SW 1271 (cell line): ENCODE measurements around the gene FOXG1.

Source experiments
- DNase-seq, 2 experiments: peaks; one replicate each; lab custom pipeline; 2025; lab: John Stamatoyannopoulos, UW

The FOXG1 gene

DNA sequence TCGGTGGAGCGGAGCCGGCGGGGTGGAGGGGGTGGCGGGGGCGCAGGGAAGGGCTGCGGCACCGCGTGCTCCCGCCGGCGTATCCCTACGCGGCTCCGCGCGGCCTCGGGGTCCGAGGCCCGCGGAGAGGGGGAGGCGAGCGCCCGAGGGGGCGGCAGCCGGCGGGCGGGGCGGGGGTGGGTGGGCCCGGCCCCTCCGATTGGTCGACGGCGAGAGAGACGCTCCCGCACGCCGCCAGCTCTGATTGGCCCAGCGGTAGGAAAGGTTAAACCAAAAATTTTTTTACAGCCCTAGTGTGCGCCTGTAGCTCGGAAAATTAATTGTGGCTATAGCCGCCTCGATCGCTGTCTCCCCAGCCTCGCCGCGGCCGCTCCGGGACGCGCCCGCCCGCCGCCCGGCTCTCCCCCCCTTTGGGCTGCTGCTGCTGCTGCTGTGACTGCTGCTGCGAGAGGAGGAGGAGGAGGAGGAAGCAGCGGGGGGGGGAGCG is at the start of gene FOXG1:
Gene FOXG1 (plus strand): TSS at position 319 of the 487 bp plus-strand sequence. CDS start 493 bp downstream, outside the sequence.
- DNase-seq, result no peak

DNA sequence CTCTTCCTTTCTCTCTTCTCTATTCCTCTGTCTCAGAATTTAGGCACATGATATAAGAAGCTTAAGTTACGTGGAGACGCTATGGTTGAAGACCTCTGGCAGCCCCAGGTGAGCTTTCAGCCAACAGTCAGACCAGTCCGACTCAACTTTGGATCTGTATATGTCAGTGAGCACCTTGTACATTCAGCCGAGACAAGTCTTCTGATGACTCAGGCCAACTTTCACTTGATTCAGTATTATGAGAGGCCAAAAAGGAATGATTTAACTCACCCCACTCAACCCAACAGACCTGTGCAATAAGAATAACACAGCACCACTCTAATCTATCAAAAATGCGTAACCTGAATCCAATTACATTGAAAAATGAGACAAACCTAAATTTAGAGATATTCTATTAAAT is 47.5 kb upstream of the FOXG1 start:
- no peak for DNase-seq

DNA sequence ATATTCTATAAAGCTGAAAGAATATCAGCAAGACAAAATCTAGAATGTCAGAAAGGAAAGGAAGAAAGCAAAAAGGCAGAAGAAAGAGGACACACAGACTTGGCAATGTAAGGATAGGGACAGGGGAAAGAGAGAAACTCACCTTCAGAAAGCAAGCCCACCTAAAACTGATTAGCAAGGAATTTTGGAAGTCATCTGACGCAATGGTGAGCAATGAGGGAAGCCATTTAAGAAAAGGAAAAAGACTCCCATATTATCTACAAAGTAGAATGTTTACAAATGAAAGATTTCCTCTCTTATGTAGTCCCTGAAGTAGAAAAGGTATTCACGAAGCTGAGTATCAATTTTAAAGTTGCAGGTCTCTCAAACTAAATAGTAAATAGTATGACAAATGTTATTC is 35.2 kb upstream of the FOXG1 start:
- no peak for DNase-seq

GRCh38 chr14:28742171-28742846 is 24.3 kb upstream of the FOXG1 start:
- DNase-seq, result peak in 1 of 2 experiments; percentile 37

DNA sequence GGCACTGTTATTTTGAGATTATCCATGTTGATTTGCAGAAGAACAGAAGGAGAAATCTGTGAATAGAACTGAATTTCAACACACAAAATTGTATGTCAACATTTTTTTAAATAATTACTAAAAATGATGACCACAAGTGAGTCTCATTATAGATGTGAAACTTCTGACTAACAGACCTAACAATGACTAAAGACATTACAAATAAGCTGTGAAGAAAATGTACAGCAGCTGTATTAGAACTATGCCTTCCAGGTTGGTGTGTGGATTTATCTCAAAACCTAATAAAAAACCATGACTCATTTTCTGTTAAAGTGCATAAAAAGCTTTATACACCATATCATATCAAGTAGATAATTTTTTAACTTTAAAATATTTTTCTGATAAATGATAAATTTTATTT is 22.5 kb upstream of the FOXG1 start:
- no peak for DNase-seq

DNA sequence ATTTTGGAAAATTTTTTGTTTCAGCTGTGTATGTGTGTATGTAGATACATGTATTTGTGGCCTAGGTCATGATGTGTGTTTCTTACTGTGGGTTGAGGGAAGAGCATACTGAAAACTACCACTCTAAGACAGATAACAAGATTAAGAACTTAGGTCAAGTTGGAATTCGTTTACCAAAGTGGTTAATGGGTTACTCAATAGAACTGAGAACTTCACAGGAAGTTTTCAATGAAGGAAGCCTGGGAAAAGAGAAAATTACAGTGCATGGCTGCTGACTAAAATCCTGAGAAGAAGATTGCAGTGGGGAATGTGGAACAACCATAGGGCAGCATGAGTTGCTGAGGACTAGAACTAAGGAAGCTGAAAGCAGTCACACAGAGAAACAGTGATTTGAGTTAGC is 21.4 kb upstream of the FOXG1 start:
- DNase-seq, result no peak

- DNase-seq, result no peak
Observed at GRCh38 chr14:28746247-28746646, 20.3 kb upstream of the FOXG1 start.

GRCh38 chr14:28751467-28752058 is 15.0 kb upstream of the FOXG1 start:
- DNase-seq, result peak; percentile 12 to 44

GRCh38 chr14:28754209-28754985 is 12.2 kb upstream of the FOXG1 start:
- DNase-seq, result peak in 1 of 2 experiments; percentile 46

DNA sequence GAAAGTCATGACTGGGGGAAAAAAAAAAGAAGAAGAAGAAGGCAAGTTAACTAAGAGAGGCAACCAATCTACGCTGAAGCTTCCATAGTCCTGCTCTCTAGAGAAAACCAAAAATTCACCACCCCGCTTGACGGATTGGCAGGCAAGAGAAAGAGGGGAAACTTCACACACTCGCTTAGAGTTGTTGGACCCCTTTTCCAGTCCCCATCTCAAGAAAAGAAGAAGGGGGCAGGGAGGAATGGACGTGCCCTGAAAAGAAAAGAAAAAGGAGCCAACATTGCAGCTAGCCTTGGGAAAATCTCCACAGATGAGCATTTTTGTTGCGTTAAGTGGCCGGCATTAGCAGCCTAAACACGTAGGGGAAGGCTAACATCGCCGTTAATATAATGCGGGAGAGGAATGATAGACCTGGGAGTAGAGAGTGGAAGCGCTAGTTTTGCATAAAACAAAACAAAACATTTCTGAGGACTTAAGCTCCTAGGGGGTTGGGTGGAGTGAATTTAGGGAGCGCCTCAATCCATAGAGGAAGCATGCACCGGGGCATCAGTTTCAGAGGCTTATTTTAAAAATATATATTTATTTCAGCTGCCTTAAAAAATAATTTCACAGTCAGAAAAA is 11.3 kb upstream of the FOXG1 start:
- DNase-seq, result no peak

DNA sequence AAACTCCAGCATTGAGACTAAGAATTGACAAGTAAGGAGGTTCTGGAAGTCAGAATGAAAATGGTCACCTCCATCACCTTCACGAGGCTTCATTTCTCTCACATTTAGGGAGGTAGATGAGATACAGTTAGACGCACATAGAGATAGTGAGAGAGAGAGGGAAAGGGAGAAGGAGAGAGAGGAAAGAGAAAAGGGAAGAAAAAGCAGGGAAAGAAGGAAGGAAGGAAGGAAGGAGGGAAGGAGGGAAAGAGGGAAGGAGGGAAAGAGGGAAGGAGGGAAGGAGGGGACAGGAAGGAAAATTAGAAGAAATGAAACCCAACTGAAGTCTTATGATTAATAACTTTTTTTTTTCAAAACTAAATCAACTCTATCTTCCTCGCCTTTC is 10.7 kb upstream of the FOXG1 start:
- DNase-seq, result no peak

DNA sequence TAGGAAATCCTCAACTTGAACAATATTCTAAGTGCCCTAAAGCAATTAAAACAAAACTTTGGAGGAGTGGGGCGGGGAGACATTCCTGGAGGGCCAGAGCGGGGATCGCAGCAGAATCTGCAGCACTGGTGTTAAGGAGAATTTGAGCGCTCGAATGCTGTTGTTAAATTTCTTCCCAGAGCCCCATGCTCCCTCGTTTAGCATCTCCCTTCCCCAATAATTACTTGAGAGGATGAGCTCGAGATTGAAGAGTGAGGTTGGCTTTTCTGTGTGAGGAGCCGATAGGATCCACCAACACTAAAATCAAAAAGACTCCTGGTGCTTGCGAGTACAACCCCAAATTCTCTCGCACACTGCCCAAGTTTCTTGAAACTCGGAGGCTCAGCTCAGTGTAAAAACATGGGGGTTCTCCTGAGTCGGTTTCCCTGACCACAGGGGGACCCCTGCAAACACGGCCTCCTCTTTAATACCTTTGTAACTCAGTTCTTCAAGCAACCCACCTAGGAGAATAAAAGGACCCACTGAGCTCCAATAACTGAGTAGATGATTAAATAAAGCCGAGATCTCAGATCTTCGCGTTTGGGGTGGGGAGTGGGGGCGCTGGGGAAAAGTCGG is 10.2 kb upstream of the FOXG1 start:
- DNase-seq, result no peak

DNA sequence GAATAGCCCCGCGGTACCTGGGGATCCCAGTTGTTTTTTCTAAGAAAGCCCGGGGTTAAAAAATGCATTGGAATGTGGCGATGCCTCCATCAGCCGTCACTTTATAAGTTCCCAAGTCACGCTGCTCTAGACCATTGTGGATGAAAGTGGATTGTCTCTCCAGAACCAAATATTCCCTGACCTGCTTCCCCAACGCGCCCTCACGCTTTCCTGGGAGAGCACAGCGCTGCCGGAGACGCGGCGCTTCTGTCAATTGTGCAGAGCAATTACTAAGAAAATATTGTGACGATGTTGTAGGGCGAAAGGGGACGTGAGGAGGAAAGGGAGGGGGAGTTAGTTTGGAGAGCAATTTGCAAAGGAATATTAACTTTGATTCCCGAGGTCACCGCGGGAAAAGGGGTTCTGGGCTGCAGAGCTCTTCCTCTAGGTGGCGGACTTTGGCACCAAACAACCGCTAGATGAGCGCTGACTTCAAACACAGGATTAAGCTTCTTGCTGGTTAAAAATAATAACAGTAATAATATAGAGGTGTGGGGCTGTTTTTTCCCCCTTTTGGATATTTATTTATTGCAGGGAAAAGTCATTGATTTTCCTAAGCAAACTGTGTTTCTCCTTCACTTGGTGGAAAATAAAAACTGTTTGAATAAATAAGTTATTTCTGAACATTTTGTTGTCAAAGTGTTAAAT is 9.6 kb upstream of the FOXG1 start:
- peak in 1 of 2 experiments; percentile 29 for DNase-seq

- no peak for DNase-seq
Observed at GRCh38 chr14:28757786-28758185, 8.8 kb upstream of the FOXG1 start.

DNA sequence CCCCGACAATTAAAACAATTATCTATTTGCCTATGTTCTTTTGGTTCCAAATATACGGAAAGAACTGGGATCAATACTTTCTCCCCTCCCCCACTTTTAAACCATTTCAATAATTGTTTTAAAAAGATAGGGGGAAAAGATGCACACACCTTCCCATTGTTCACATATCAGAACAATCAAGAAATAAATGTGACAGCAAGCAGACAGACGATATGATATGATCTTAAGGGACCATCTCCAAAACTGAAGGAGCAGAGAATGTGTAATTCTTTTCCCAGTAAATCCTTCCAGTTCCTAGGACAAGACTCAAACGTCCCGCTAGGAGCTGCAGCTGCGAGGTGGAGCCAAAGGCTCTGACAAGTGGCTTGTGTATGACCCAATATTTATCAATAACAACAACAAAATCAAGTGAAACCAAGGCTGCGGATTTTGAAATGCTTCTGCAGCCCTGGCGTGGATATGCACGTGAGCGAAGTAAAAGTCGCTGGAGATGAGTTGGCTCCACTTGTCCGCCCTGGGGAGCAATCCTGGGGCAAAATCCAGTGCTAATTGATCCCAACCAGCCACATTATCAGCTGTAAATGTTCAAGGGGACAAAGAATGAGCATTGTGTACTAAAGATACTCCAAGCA is 8.2 kb upstream of the FOXG1 start:
- DNase-seq, result no peak

- DNase-seq, result no peak
Observed at GRCh38 chr14:28758885-28759652, 7.5 kb upstream of the FOXG1 start.

DNA sequence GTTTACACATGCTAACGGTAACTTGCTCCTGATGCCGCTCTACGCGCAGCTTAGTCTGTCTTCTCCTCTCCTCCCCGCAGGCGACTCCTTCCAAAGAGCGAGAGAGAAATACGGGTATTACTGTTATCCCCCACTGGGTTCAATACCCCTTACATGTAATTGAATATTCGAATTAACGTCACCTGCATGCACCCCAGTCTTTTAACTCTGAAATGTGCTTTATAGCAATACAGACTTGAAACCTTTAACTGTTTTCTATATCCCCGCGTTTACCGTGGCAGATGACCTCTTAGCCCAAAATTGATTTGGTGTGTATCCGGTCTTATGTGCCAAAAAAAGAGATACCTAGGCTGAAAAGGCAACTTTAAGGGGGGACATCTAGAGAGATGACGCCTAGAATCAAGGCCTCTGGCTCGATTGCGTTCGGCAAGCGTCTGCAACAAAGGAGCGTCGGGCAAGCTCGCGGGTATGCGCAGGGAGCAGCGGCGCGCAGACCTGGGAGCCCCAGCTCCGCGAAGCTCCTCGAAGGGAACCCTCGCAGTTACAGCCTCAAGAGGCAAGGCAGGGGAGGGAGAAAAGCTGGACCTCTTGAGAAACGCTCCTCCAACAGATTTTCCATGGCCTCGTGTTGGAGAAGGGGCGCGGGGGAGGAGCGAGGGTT is 6.8 kb upstream of the FOXG1 start:
- no peak for DNase-seq

GRCh38 chr14:28760431-28760996 is 6.1 kb upstream of the FOXG1 start:
- DNase-seq, result no peak
